ENCODE data around the gene SURF1. TPM values are rescaled to one million over a fixed set of nuclear protein-coding genes. Genes with fewer than 3 reads are reported as not detected.
A peak's percentile ranks its signal among the peaks of the same experiment; 100 is the strongest.

SURF1 gene
- total RNA-seq (2011; cell fraction: chromatin; rRNA removed; ENCODE audit: low replicate concordance), result 14.8 and 38.0 TPM in 2 replicates
- 35.1 and 38.5 TPM in 2 replicates for total RNA-seq (2011; cell fraction: nucleolus; rRNA removed)
- total RNA-seq (2011; cell fraction: nucleoplasm; rRNA removed), result 27.0 and 30.6 TPM in 2 replicates
- total RNA-seq (2014; rRNA removed) (17.9 and 20.8 TPM in 2 replicates), total RNA-seq (2014; rRNA removed; fragmentation: Illumina TruSeq; extraction: Trizol) (20.9 and 21.2 TPM in 2 replicates), total RNA-seq (2015; rRNA removed; fragmentation: Illumina TruSeq; extraction: Trizol) (15.5 and 16.6 TPM in 2 replicates), total RNA-seq (2021) (26.7 and 26.8 TPM in 2 replicates), polyA plus RNA-seq (2011; rRNA removed) (28.6 and 29.8 TPM in 2 replicates), polyA plus RNA-seq (2014; fragmentation: Illumina TruSeq; extraction: Trizol) (19.1 and 22.2 TPM in 2 replicates), polyA plus RNA-seq (2014; fragmentation: Nextera tagmentation; extraction: Ambion mirVana) (10 to 100 TPM; 16.1 to 16.3 TPM), polyA plus RNA-seq (2014; rRNA removed) (30.4 and 31.3 TPM in 2 replicates), polyA minus RNA-seq (2011; rRNA and poly(A)+ RNA removed) (10.4 and 13.1 TPM in 2 replicates), Bru-seq, nascent RNA (percentile 77 among the genes with signal in this experiment), BruChase-seq, experiment 1, labeled RNA remaining after a 2-hour chase (percentile 57 among the genes with signal in this experiment), BruChase-seq, experiment 2, labeled RNA remaining after a 6-hour chase (percentile 57 among the genes with signal in this experiment)
- polyA plus RNA-seq (2011; cell fraction: cytosol; rRNA removed), result 20.7 and 21.2 TPM in 2 replicates
- 52.8 and 56.6 TPM in 2 replicates for polyA plus RNA-seq (2011; cell fraction: nucleus; rRNA removed)
- 23.6 and 38.1 TPM in 2 replicates for polyA plus RNA-seq (2012)
- polyA minus RNA-seq (2011; cell fraction: cytosol; rRNA and poly(A)+ RNA removed), result 6.1 and 6.4 TPM in 2 replicates
- 7.0 and 9.7 TPM in 2 replicates for polyA minus RNA-seq (2011; cell fraction: nucleus; rRNA and poly(A)+ RNA removed)
- long read RNA-seq, experiment 1, transcript SURF1-204 (5 exons, 931 nt), result minor isoform, 28 of 88 reads
- long read RNA-seq, experiment 1, transcript SURF1-201 (9 exons, 1,093 nt), result major isoform, 40 of 88 reads
- long read RNA-seq, experiment 1, partial matches to known transcripts, result 9 of 88 reads
- long read RNA-seq, experiment 1, other reads (novel, unspliced or antisense), result 10 of 88 reads
- long read RNA-seq, experiment 2, transcript SURF1-201 (9 exons, 1,093 nt), result major isoform, 46 of 64 reads
- long read RNA-seq, experiment 2, partial matches to known transcripts, result 15 of 64 reads
- long read RNA-seq, experiment 2, other reads (novel, unspliced or antisense), result 3 of 64 reads
- long read RNA-seq, experiment 3, transcript SURF1-201 (9 exons, 1,093 nt), result major isoform, 19 of 25 reads
- long read RNA-seq, experiment 3, partial matches to known transcripts, result 3 of 25 reads
- long read RNA-seq, experiment 3, other reads (novel, unspliced or antisense), result 1 of 25 reads

- Histone ChIP-seq H3K9ac (ENCODE audit: insufficient read depth in 1 of 2, low read depth in 2 of 2, low read length in 2 of 2) (peak within 1 kb of the TSS; percentile 80 to 96), H4K20me1 (replicated peaks; ENCODE audit: control insufficient read depth, insufficient read depth, low read length) (peaks cover 40% of the 10 kb centered on the region), H3K27ac (ENCODE audit: extremely low read depth, low read depth, low read length) (peak within 1 kb of the TSS; percentile 48), H3K4me3 (peak within 1 kb of the TSS; percentile 67), H3K9me1 (ENCODE audit: control insufficient read depth, insufficient read depth, low read length) (no peaks in the 10 kb centered on the region), H3K36me3 (ENCODE audit: control insufficient read depth, insufficient read depth, low read length) (peaks cover 71% of the 10 kb centered on the region), H3K27me3 (ENCODE audit: control insufficient read depth in 2 of 2, insufficient read depth in 2 of 2, low read length in 2 of 2) (no peaks in the 10 kb centered on the region), H3K9me3 (replicated peaks; ENCODE audit: control insufficient read depth, insufficient read depth, low read depth, low read length) (no peaks in the 10 kb centered on the region), H3K79me2 (ENCODE audit: control insufficient read depth, insufficient read depth, low read length) (peaks cover 36% of the 10 kb centered on the region), H3K4me1 (replicated peaks in 1 of 2; ENCODE audit: control insufficient read depth in 2 of 2, insufficient read depth in 2 of 2, low read length in 2 of 2) (peaks cover 17 to 45% of the 10 kb centered on the region in 2 experiments; a peak in 4 of 5 replicates), H3K4me2 (ENCODE audit: insufficient read depth, low read length) (peak within 1 kb of the TSS; percentile 86), H2AFZ (ENCODE audit: low read depth, low read length) (peak within 1 kb of the TSS; percentile 85)
- intact Hi-C loops (cut with micrococcal nuclease), result no loop called here
- in situ Hi-C loops (cut with MboI), result no loop called here
- CTCF ChIA-PET (ENCODE audit: low intra/inter-chr PET ratio), result interaction anchor here (0.7 kb wide), 1 partner anchor 19 kb away, joined by 4 read pairs; the partner anchor contains the start of gene SURF4
- ATAC-seq (peak; percentile 85), DNase-seq (ENCODE audit: extremely low read depth in 1 of 4, low spot score in 3 of 4) (peak; percentile 83 to 91 (median 88)), FAIRE-seq (peak; percentile 23)
- WGBS (ENCODE audit: insufficient coverage, low coverage, missing lambda C conversion rate), result 2% methylated on average over 40 of the region's 78 CpGs
- BruUV-seq (replicated peaks), result no TSS peak
- POLR2A ChIA-PET, result interaction anchor here (0.5 to 7.4 kb wide), 11 partner anchors 7 to 1990 kb away, joined by 3 to 109 read pairs (median 4); partner anchors contain the start of genes MED22 and RPL7A
- TF ChIP-seq, protein P1, sequence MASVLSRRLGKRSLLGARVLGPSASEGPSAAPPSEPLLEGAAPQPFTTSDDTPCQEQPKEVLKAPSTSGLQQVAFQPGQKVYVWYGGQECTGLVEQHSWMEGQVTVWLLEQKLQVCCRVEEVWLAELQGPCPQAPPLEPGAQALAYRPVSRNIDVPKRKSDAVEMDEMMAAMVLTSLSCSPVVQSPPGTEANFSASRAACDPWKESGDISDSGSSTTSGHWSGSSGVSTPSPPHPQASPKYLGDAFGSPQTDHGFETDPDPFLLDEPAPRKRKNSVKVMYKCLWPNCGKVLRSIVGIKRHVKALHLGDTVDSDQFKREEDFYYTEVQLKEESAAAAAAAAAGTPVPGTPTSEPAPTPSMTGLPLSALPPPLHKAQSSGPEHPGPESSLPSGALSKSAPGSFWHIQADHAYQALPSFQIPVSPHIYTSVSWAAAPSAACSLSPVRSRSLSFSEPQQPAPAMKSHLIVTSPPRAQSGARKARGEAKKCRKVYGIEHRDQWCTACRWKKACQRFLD (CRISPR knock-in tag; IDR thresholded peaks at IDR 0.05), result no peak
- TF ChIP-seq KHSRP (IDR thresholded peaks at IDR 0.05), result no peak
- TF ChIP-seq CLOCK (CRISPR knock-in tag; IDR thresholded peaks at IDR 0.05; ENCODE audit: borderline replicate concordance), result no peak
- TF ChIP-seq DDX20 (tag; IDR thresholded peaks at IDR 0.05; ENCODE audit: low read depth), result no peak
- TF ChIP-seq U2AF1 (optimal IDR thresholded peaks at IDR 0.05; ENCODE audit: low read depth, low read length), result no peak
- no peak for TF ChIP-seq ZNF24 (IDR thresholded peaks at IDR 0.05)
- no peak for TF ChIP-seq PML (IDR thresholded peaks at IDR 0.05; ENCODE audit: low read length)
- TF ChIP-seq SIN3B (IDR thresholded peaks at IDR 0.05; ENCODE audit: low read depth), result peak; percentile 88
- no peak for TF ChIP-seq YBX1 (IDR thresholded peaks at IDR 0.05)
- no peak for TF ChIP-seq SRSF3 (IDR thresholded peaks at IDR 0.05; ENCODE audit: insufficient read depth, low read length)
- TF ChIP-seq ZNF445 (CRISPR knock-in tag; IDR thresholded peaks at IDR 0.05; ENCODE audit: low read depth), result no peak
- TF ChIP-seq NCOR1 (IDR thresholded peaks at IDR 0.05), result 0 out of 2 replicates have a peak, but pooled peaks have one; percentile 24
These were observed at the start of gene SURF1, which contains the start of gene SURF2 for GRCh38 chr9:133356391-133357091. TSS of gene SURF1 (minus strand) at chr9:133356487. CDS start at chr9:133356453, 34 bp downstream. TSS of gene SURF2 (plus strand) at chr9:133356550. CDS start at chr9:133356593, 43 bp downstream.
